ENCODE measurements around the gene SHROOM1. TPM values are rescaled to one million over a fixed set of nuclear protein-coding genes. Genes with fewer than 3 reads are reported as not detected.

Gene SHROOM1
- total RNA-seq, 4 donors from 2014 or later, result 4.5 to 21.2 (median 13.1) TPM

- no peaks in the 10 kb centered on the region for H3K9me3 ChIP-seq
- intact Hi-C loops (cut with DNase I), result no loop called here
- 56% methylated on average over 6 of the region's 6 CpGs for WGBS
- H3K27me3 ChIP-seq, result no peaks in the 10 kb centered on the region
- H3K4me3 ChIP-seq, result no peak within 1 kb of the TSS
- DNase-seq (ENCODE audit: extremely low spot score), result no peak
- H3K4me1 ChIP-seq, result peaks cover 7 to 23% (median 14%) of the 10 kb centered on the region in 4 donors
- peaks cover 17 to 61% (median 52%) of the 10 kb centered on the region in 4 donors for H3K36me3 ChIP-seq
- no peak for TF ChIP-seq EP300 (IDR thresholded peaks at IDR 0.05)
- TF ChIP-seq POLR2AphosphoS5 (IDR thresholded peaks at IDR 0.05), result no peak
- TF ChIP-seq CTCF (IDR thresholded peaks at IDR 0.05), result no peak
- TF ChIP-seq POLR2A (IDR thresholded peaks at IDR 0.05; ENCODE audit: low read depth), result no peak
- H3K27ac ChIP-seq (replicated peaks in 1 of 4), result no peak within 1 kb of the TSS
Observed at GRCh38 chr5:132873119-132873929, 42.9 kb upstream of the SHROOM1 start, which contains the start of gene LEAP2. LEAP2 (plus strand) TSS chr5:132873668; CDS start chr5:132873695, 27 bp downstream.

GRCh38 chr5:132872788-132873118 is 42.3 kb upstream of the SHROOM1 start:
- H3K27me3 ChIP-seq, result no peaks in the 10 kb centered on the region
- H3K9me3 ChIP-seq, result no peaks in the 10 kb centered on the region
- TF ChIP-seq CTCF (IDR thresholded peaks at IDR 0.05) (no peak), POLR2A (IDR thresholded peaks at IDR 0.05; ENCODE audit: low read depth) (no peak), EP300 (IDR thresholded peaks at IDR 0.05) (no peak), POLR2AphosphoS5 (IDR thresholded peaks at IDR 0.05) (no peak)
- no peak for DNase-seq (ENCODE audit: extremely low spot score)
- intact Hi-C loops (cut with DNase I), result no loop called here
- 100% methylated on average over 1 of the region's 1 CpG for WGBS
- no peak overlapping the region for H3K4me3 ChIP-seq
- H3K4me1 ChIP-seq, result peaks cover 7 to 21% (median 15%) of the 10 kb centered on the region in 4 donors
- peaks cover 18 to 61% (median 52%) of the 10 kb centered on the region in 4 donors for H3K36me3 ChIP-seq
- H3K27ac ChIP-seq (replicated peaks in 1 of 4), result no peak overlapping the region

GRCh38 chr5:132871459-132872284 is 41.2 kb upstream of the SHROOM1 start:
- TF ChIP-seq EP300 (IDR thresholded peaks at IDR 0.05), result no peak
- TF ChIP-seq POLR2A (IDR thresholded peaks at IDR 0.05; ENCODE audit: low read depth), result no peak
- no peak for TF ChIP-seq CTCF (IDR thresholded peaks at IDR 0.05)
- no peak for TF ChIP-seq POLR2AphosphoS5 (IDR thresholded peaks at IDR 0.05)
- no peak for DNase-seq (ENCODE audit: extremely low spot score)
- Histone ChIP-seq H3K9me3 (no peaks in the 10 kb centered on the region), H3K4me1 (peaks cover 14 to 25% (median 23%) of the 10 kb centered on the region in 4 donors), H3K27ac (replicated peaks in 1 of 4) (no peak overlapping the region), H3K27me3 (no peaks in the 10 kb centered on the region), H3K36me3 (peaks cover 18 to 63% (median 52%) of the 10 kb centered on the region in 4 donors), H3K4me3 (no peak overlapping the region)
- intact Hi-C loops (cut with DNase I), result no loop called here
- whole genome bisulfite sequencing, result 84% methylated on average over 5 of the region's 5 CpGs

- H3K4me1 ChIP-seq, result peaks cover 16 to 26% (median 23%) of the 10 kb centered on the region in 4 donors
- H3K36me3 ChIP-seq, result peaks cover 18 to 63% (median 52%) of the 10 kb centered on the region in 4 donors
- intact Hi-C loops (cut with DNase I), result no loop called here
- 61% methylated on average over 2 of the region's 2 CpGs for WGBS
- no peaks in the 10 kb centered on the region for H3K27me3 ChIP-seq
- no peak for DNase-seq (ENCODE audit: extremely low spot score)
- no peaks in the 10 kb centered on the region for H3K9me3 ChIP-seq
- no peak overlapping the region for H3K4me3 ChIP-seq
- no peak for TF ChIP-seq POLR2AphosphoS5 (IDR thresholded peaks at IDR 0.05)
- TF ChIP-seq EP300 (IDR thresholded peaks at IDR 0.05), result no peak
- TF ChIP-seq POLR2A (IDR thresholded peaks at IDR 0.05; ENCODE audit: low read depth), result no peak
- no peak for TF ChIP-seq CTCF (IDR thresholded peaks at IDR 0.05)
- H3K27ac ChIP-seq (replicated peaks in 1 of 4), result no peak overlapping the region
Observed at GRCh38 chr5:132870801-132871200, 40.4 kb upstream of the SHROOM1 start.

Data from esophagus muscularis mucosa (tissue), 4 donors.